HG03135 (cell line): Measurements from ENCODE around the gene MX2.

Experiments used
- ATAC-seq: cut with Tn5 transposase; IDR thresholded peaks from one replicate; pipeline ENCODE4 v1.9.1; 2021; ENCODE audit warnings: mild to moderate bottlenecking, moderate library complexity; ENCODE audit not compliant: unreplicated experiment

The MX2 gene

GRCh38 chr21:41432562-41433460 lies 71.0 kb downstream of the MX2 start:
- no peak for ATAC-seq

GRCh38 chr21:41433566-41433965 lies 71.7 kb downstream of the MX2 start:
- ATAC-seq: no peak

GRCh38 chr21:41435706-41436105 lies 73.9 kb downstream of the MX2 start:
- no peak for ATAC-seq

DNA sequence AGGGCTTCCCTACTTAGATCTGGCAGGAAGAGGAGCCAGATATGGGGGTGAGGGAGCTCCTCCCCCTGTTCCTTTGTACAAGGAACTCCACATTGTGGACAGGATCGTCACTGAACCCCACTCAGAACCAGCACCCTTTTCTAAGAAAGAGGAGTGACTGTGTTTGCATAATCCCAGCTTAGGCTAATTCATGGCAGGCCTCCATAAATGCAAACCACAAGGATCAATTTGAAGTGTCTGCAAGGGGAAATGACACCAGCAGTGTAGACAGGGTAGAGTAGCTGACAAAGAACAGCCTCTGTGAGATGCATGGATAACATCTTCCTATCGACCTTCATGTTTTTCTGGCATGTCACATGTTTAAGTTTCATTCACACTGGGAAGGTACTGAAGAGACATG lies 75.9 kb downstream of the MX2 start:
- ATAC-seq: no peak

DNA sequence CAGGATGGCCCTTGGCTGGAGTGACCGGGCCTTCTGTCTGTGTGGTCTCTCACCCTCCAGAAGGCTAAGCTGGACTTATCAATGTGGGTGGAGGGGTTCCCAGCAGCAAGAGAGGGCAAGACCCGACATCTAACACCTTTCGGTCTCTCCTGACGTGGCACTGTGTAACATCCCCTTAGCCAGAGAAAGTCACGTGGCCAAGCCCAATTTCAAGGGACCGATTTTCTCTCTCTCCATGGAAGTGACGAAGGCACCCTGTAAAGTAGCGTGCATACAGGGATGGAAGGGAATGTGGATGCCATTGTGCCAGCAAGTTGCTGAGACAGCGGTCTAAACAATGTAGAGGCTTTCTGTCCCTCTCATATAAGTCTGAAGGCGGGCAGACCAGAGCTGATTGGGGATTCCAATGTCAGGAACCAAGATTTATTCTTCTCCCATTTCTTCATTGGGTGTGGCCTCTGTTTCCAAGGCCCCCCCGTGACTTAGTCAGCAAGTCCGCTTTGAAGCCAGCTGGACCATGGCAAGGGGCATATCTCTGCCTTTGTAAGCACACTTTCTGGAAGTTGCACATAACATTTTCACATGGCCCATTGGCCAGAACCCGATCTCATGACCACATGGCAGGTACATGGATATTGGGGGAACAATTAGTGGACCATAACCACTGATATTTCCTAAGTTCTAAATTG lies 76.7 kb downstream of the MX2 start:
- no peak for ATAC-seq

- ATAC-seq: no peak
Measured at GRCh38 chr21:41439248-41439647, 77.4 kb downstream of the MX2 start.

DNA sequence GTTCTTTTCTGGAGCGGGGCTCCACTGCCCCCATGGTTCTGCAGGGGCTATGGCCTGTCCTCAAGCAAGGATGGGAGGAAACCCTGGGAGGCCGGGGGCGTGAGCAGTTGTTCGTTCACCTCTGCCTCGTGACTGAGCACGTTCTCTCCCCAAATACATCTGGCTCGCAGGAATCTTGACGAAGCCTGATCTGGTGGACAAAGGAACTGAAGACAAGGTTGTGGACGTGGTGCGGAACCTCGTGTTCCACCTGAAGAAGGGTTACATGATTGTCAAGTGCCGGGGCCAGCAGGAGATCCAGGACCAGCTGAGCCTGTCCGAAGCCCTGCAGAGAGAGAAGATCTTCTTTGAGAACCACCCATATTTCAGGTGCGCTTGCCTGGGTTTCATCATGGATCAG lies 79.7 kb downstream of the MX2 start:
- no peak for ATAC-seq

GRCh38 chr21:41442481-41443186 lies 80.8 kb downstream of the MX2 start:
- no peak for ATAC-seq

DNA sequence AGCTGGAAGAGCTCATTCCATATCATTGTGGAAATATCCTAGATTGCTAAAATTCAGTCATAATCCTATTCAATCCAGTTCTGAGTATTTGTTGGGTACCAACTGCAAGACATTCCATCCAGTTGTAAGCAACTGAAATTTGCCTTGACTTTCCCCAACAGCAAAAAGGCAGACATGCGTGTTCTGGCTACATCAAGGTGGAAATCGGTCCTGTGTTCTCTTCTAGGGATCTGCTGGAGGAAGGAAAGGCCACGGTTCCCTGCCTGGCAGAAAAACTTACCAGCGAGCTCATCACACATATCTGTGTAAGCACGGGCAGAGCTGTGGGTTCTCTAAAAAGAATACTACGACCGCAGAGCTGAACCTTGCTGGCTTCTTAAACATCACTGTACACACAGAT lies 81.7 kb downstream of the MX2 start:
- no peak for ATAC-seq

DNA sequence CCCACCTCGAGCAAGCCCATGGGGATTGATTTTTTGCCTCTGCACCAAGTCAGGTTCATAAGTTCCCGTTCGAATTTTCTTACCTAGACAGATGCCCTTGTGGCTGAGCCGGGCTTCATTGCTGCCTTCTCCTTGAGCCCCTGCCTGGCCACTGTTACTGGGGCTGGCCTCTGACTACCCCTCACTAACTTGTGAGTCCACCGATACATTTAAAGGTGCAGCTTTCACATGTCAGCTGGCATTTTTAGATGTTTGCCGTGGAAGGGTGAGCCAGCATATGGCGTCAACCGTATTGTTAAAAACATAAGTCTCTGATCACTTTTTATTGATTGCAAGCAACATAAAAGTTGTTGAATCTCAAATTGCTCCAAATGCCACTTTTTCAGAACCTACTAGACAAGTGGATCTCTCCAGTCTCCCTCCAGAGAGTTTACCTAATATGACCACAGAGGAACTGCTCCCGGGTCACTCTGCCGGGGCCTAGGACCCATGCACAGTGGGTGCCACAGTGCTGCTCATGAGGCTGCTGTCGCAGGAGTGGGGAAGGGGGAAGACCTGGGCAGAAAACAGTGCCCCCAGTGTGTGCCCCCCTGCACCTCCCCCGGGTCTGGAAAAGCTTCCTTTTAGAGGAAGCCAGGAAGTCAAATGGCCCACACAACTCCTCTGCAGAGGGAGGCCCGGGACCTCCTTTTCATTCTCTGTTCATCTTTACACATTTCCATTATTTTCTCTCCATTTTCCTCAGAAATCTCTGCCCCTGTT lies 83.1 kb downstream of the MX2 start:
- ATAC-seq: no peak

DNA sequence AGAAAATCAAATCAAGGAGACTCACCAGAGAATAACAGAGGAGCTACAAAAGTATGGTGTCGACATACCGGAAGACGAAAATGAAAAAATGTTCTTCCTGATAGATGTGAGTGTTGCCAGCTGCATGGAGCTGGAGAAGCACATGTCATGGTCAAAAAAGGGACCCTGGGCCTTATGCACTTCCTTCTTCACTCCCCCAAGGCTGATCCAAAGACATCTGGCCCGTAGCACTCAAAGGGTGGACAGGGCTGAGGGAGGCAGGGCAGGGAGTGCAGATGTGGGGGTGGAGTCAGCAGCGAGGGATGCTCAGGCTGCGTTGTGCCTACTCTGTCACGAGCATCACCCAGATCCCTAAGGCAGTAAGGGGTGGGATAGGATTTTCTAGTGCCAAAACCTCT lies 83.6 kb downstream of the MX2 start:
- no peak for ATAC-seq

GRCh38 chr21:41446586-41446985 lies 84.8 kb downstream of the MX2 start:
- no peak for ATAC-seq

DNA sequence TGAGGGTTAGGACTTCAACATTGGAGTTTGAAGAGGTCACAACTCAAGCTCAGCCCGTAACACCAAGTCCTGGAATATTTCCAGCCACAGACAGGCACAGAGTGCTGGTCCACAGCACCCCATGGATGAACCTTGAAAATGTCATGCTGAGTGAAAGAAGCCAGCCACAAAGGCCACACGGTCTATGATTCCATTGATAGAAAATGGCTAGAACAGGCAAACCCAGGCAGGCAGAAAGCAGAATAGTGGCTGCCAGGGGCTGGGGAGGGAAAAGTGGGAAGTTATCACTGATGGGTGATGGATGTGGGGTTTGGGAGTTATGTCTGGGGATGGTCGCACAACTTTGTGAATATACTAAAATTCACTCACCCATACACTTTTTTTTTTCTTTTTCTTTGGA lies 85.5 kb downstream of the MX2 start:
- ATAC-seq: no peak

DNA sequence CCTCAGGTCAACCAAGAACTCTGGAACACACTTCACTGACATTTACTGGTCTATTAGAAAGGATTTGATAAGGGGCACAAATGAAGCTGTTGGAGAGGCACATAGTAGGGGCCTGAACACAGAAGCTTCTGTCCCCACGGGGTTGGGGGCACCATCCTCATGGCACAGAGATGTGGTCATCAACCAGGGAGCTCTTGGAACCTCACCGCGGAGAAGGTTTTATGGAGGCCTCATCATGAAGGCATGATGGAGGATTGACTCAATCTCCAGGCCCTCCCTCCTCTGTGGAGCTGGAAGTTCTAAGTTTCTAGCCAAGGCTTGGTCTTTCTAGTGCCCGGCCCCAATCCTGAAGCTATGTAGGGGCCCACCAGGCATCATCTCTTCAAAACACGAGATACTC lies 87.8 kb downstream of the MX2 start:
- ATAC-seq: no peak

DNA sequence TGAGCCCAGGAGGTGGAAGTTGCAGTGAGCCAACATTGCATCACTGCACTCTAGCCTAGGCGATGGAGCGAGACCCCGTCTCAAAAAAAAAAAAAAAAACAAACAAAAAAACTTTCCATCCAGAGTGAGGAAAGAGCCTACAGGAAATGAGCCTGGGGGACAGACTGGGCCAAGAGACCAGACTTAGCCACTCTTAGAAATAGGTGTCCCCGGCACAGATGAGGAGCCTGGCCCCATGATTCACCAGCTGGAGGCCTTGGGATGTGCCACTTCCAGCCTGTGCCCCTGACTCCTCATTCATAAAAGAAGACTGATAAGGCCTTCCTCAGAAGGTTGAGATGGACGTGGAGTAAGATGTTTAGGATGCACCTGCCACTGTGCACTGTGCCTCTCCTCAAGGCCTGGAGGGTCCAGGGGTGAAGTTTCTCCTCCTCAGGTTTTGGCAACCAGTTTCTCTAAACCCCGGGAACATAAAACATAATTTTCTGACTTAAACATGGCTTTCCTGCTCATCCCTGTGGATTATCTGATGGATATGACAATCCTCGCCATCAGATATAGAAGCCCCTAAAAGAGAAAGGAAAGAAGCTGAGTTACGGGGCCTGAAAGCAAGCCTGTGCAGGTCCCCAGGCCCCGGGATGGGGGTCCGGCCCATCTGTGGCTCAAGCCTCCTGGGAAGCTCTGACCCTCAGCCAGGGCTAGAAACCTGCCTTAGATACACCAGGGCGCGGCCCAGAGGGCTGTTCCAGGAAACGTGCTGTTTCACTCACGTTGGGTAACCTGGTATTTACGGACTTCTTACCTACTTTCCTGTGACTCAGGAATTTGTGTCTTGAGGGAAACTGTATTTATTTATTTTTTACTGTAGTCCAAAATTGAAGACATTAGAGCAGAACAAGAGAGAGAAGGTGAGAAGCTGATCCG lies 90.2 kb downstream of the MX2 start:
- ATAC-seq: no peak

DNA sequence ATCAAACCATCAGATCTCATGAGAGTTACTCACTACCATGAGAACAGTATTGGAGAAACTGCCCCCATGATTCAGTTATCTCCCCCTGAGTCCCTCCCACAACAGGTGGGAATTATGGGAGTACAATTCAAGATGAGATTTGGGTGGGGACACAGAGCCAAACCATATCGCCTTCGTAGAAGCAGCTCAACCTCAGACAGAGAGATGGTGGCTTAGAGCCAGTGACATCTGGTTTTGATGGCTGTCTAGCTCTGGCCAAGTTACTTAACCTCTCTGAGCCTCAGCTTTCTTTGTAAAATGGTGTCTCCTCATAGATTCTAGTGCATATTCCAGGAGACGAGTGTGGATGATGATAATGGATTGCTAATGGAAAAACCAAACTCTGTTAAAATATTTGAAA lies 91.4 kb downstream of the MX2 start:
- no peak for ATAC-seq

- no peak for ATAC-seq
Measured at GRCh38 chr21:41453761-41454160, 91.9 kb downstream of the MX2 start.

GRCh38 chr21:41458121-41458520 lies 96.3 kb downstream of the MX2 start:
- ATAC-seq: no peak

GRCh38 chr21:41458559-41458958 lies 96.7 kb downstream of the MX2 start:
- no peak for ATAC-seq
